HUES48 (cell line): ENCODE data around the gene HIP1R.

Experiments
- H3K27ac ChIP-seq: one replicate; pipeline ENCODE4 v1.7.0; 2013; ENCODE audit warnings: low read depth, low read length, inconsistent platforms
- H3K27me3 ChIP-seq: 2 replicates; pipeline ENCODE4 v1.6.1; 2013; ENCODE audit warnings: mild to moderate bottlenecking, low read length; ENCODE audit not compliant: control insufficient read depth, insufficient read depth
- H3K36me3 ChIP-seq: 2 replicates; pipeline ENCODE4 v1.6.1; 2013; ENCODE audit warnings: low read length; ENCODE audit not compliant: control insufficient read depth, insufficient read depth
- H3K4me1 ChIP-seq: 2 replicates; pipeline ENCODE4 v1.6.1; 2013; ENCODE audit warnings: mild to moderate bottlenecking, low read length; ENCODE audit not compliant: control insufficient read depth, insufficient read depth
- H3K4me3 ChIP-seq: 2 replicates; pipeline ENCODE4 v1.5.1; 2013; ENCODE audit warnings: mild to moderate bottlenecking, low read depth, low read length
- H3K9ac ChIP-seq: 2 replicates; pipeline ENCODE4 v1.6.1; 2013; ENCODE audit warnings: mild to moderate bottlenecking, low read depth, low read length, moderate library complexity
- H3K9me3 ChIP-seq: 2 replicates; pipeline ENCODE4 v1.6.1; 2013; ENCODE audit warnings: low read length; ENCODE audit not compliant: control insufficient read depth, insufficient read depth

The HIP1R gene

GRCh38 chr12:122866379-122866778 lies 31.1 kb downstream of the HIP1R start:
- Histone ChIP-seq H3K9me3 (no peaks in the 10 kb centered on the region), H3K4me3 (no peak overlapping the region), H3K27ac (no peak overlapping the region), H3K36me3 (peaks cover 35% of the 10 kb centered on the region), H3K9ac (no peak overlapping the region), H3K4me1 (peaks cover 4% of the 10 kb centered on the region), H3K27me3 (peaks cover 31% of the 10 kb centered on the region)

GRCh38 chr12:122866950-122867607 lies 31.8 kb downstream of the HIP1R start:
- Histone ChIP-seq H3K4me3 (no peak overlapping the region), H3K9me3 (no peaks in the 10 kb centered on the region), H3K9ac (no peak overlapping the region), H3K36me3 (peaks cover 31% of the 10 kb centered on the region; the same call in 1 of the 2 replicates), H3K27ac (no peak overlapping the region), H3K4me1 (peaks cover 10% of the 10 kb centered on the region), H3K27me3 (peaks cover 38% of the 10 kb centered on the region)

DNA sequence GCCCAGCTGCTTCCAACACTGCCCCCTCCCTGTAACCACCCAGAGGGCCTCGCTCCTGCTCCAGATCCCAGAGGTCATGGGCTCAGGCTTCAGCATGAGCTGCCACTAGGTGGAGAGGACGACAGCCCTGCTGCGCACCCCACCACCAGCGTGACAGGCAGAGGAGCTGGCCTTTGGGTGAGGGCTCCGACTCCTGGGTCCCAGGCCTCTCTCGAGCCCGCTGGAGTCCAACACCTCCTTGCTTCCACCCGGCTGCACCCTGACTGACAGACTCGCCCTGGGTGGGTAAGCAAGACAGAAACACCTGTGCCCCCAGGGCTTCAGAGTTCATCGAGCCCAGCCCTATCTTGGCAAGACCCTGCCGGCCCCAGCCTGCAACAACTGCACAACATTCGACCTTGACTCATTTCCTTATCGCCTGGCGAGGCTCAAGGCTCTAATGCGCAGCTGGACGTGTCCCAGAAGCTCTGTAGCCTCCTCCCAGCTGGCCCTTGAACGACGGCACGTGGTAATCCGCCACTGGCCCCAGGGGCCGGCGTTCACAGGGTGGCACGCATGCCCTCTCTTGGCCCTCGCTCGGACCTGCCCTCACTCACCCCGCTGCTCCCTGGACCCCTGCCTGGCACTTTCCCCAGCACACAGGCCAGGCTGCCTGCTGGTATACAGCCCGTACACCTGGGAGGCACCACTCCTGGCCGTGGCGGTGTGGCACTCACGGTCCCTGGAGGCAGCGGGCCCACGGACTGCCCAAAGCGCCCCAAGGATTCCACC lies 32.6 kb downstream of the HIP1R start:
- Histone ChIP-seq H3K27ac (no peak overlapping the region), H3K4me3 (no peak overlapping the region), H3K36me3 (peaks cover 31% of the 10 kb centered on the region; the same call in 1 of the 2 replicates)

DNA sequence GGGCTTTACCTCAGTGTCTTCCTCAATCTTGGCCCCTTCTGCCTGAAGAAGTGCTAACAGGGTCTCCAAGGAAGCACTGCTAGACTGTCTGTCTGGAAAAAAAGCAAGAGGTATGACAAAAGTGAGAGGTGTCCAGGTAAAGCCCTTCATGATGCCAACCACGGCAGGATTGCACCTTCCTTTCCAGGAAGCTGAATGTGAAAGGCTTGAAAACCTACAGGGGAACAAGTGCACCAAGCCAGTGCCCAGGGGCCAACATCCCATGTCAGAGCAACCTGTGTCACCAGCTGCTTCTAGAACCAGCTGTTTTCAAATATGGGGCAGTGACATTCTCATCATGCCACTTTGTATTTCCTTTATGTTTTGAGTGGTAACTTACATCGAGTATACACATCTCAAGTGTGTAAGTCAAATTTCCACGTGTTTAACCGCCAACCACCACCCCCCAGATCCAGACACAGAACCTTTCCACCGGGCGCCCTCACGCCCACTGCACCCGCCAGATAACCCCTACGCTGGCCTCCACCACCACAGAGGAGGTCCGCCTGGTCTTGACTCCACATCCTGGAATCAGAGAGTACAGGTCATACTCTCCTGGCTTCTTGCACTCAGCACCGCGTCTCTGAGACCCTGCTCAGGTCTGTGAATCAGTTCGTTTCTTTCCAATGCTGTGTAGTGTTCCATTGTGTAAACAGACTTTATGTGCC lies 33.4 kb downstream of the HIP1R start:
- Histone ChIP-seq H3K9me3 (no peaks in the 10 kb centered on the region), H3K27ac (no peak overlapping the region), H3K36me3 (peaks cover 31% of the 10 kb centered on the region; the same call in 1 of the 2 replicates), H3K9ac (no peak overlapping the region), H3K4me1 (peaks cover 24% of the 10 kb centered on the region), H3K4me3 (no peak overlapping the region), H3K27me3 (peaks cover 52% of the 10 kb centered on the region)

More for the DNA sequence above, 32.6 kb downstream of the HIP1R start:
- H3K4me1 ChIP-seq: peaks cover 16% of the 10 kb centered on the region
- peaks cover 44% of the 10 kb centered on the region for H3K27me3 ChIP-seq
- no peak overlapping the region for H3K9ac ChIP-seq
- H3K9me3 ChIP-seq: no peaks in the 10 kb centered on the region

GRCh38 chr12:122869207-122869973 lies 34.1 kb downstream of the HIP1R start:
- H3K27ac ChIP-seq: no peak overlapping the region
- peaks cover 31% of the 10 kb centered on the region for H3K4me1 ChIP-seq

DNA sequence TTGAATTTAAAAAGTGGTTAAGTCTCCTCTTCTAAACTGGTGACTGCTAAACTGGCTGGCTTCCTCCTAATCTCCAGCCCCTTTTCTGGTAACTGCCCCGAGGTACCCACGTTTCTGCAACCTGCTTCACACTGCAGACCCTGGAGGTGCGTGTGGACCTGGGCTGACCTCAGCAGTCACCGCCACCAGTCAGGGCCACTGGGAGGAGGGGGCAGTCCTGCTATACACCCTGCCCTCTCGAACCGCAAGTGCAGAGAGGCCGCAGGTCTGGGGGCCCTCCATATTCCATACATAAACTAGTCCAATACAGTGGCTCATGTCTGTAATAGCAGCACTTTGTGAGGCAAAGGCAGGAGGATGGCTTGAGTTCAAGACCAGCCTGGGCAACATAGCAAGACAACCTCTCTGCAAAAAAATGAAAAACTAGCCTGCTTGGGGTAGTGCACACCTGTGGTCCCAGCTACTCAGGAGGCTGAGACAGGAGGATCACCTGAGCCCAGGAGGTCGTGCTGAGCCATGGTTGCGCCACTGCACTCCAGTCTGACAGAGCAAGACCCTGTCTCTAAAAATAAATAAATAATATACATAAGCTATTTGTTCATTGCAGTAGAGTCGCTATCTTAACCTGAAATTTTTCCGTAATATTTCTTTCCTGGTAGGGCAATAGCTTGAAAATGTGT lies 35.0 kb downstream of the HIP1R start:
- H3K4me3 ChIP-seq: no peak overlapping the region
- no peak overlapping the region for H3K9ac ChIP-seq
- H3K9me3 ChIP-seq: no peaks in the 10 kb centered on the region
- H3K4me1 ChIP-seq: peaks cover 35% of the 10 kb centered on the region
- peaks cover 69% of the 10 kb centered on the region for H3K27me3 ChIP-seq
- H3K27ac ChIP-seq: no peak overlapping the region
- peaks cover 31% of the 10 kb centered on the region; the same call in 1 of the 2 replicates for H3K36me3 ChIP-seq

More at GRCh38 chr12:122869207-122869973, 34.1 kb downstream of the HIP1R start:
- H3K27me3 ChIP-seq: peaks cover 59% of the 10 kb centered on the region
- no peak overlapping the region for H3K4me3 ChIP-seq
- H3K9ac ChIP-seq: no peak overlapping the region
- no peaks in the 10 kb centered on the region for H3K9me3 ChIP-seq
- peaks cover 31% of the 10 kb centered on the region; the same call in 1 of the 2 replicates for H3K36me3 ChIP-seq

GRCh38 chr12:122870867-122871664 lies 35.8 kb downstream of the HIP1R start:
- Histone ChIP-seq H3K36me3 (peaks cover 31% of the 10 kb centered on the region; the same call in 1 of the 2 replicates), H3K27me3 (peaks cover 76% of the 10 kb centered on the region), H3K27ac (no peak overlapping the region), H3K4me3 (no peak overlapping the region), H3K9ac (no peak overlapping the region), H3K9me3 (no peaks in the 10 kb centered on the region), H3K4me1 (peaks cover 42% of the 10 kb centered on the region)

- H3K27ac ChIP-seq: no peak overlapping the region
- H3K4me1 ChIP-seq: peaks cover 43% of the 10 kb centered on the region
- no peaks in the 10 kb centered on the region for H3K9me3 ChIP-seq
- peaks cover 86% of the 10 kb centered on the region for H3K27me3 ChIP-seq
- peak overlapping the region; percentile 29 for H3K4me3 ChIP-seq
- H3K9ac ChIP-seq: no peak overlapping the region
- H3K36me3 ChIP-seq: peaks cover 26% of the 10 kb centered on the region; the same call in 1 of the 2 replicates
Observed at GRCh38 chr12:122871851-122872780, 36.9 kb downstream of the HIP1R start.

- Histone ChIP-seq H3K9me3 (no peaks in the 10 kb centered on the region), H3K27me3 (peaks cover 94% of the 10 kb centered on the region), H3K27ac (no peak overlapping the region), H3K4me3 (peak overlapping the region; percentile 18; the same call in 1 of the 2 replicates), H3K9ac (no peak overlapping the region), H3K36me3 (peaks cover 26% of the 10 kb centered on the region; the same call in 1 of the 2 replicates), H3K4me1 (peaks cover 43% of the 10 kb centered on the region)
Observed at GRCh38 chr12:122872815-122873361, 37.6 kb downstream of the HIP1R start.
